Fibroblast of peridontal ligament (primary cell): ENCODE data around the gene USP48.
"Not testable (repeated sequence)": the region's sequence is repeated elsewhere in the genome, so short reads cannot be mapped to it uniquely, and the experiment has no call there.

Experiments used
- DNase-seq: peaks from one replicate; pipeline ENCODE4 v3.0.0-alpha.2; 2010; ENCODE audit errors: extremely low read depth

The USP48 gene

GRCh38 chr1:21638531-21639341 is 144.2 kb downstream of the USP48 start:
- DNase-seq, result no peak

GRCh38 chr1:21637514-21637913 is 145.4 kb downstream of the USP48 start:
- no peak for DNase-seq

GRCh38 chr1:21636029-21636428 is 146.9 kb downstream of the USP48 start:
- DNase-seq, result no peak

GRCh38 chr1:21634806-21635535 is 148.0 kb downstream of the USP48 start:
- no peak for DNase-seq

- no peak for DNase-seq
Measured at GRCh38 chr1:21633992-21634805, 148.8 kb downstream of the USP48 start.

- no peak for DNase-seq
Measured at GRCh38 chr1:21633141-21633755, 149.7 kb downstream of the USP48 start.

GRCh38 chr1:21631944-21632887 is 150.7 kb downstream of the USP48 start:
- DNase-seq, result no peak

- not testable (repeated sequence) for DNase-seq
Measured at GRCh38 chr1:21631590-21631943, 151.4 kb downstream of the USP48 start.

GRCh38 chr1:21630571-21631343 is 152.2 kb downstream of the USP48 start:
- DNase-seq, result no peak

- no peak for DNase-seq
Measured at GRCh38 chr1:21629971-21630370, 153.0 kb downstream of the USP48 start.

GRCh38 chr1:21628798-21629393 is 154.1 kb downstream of the USP48 start:
- no peak for DNase-seq
